GM21786 (cell line): Measurements from ENCODE around the gene IQGAP2.
A peak's percentile ranks its signal among the peaks of the same experiment; 100 is the strongest.
"Not testable (repeated sequence)": the region's sequence is repeated elsewhere in the genome, so short reads cannot be mapped to it uniquely, and the experiment has no call there.

Experiments used
- ATAC-seq: cut with Tn5 transposase; IDR thresholded peaks from one replicate; pipeline ENCODE4 v1.9.1; 2021; ENCODE audit not compliant: unreplicated experiment

The IQGAP2 gene, protein sequence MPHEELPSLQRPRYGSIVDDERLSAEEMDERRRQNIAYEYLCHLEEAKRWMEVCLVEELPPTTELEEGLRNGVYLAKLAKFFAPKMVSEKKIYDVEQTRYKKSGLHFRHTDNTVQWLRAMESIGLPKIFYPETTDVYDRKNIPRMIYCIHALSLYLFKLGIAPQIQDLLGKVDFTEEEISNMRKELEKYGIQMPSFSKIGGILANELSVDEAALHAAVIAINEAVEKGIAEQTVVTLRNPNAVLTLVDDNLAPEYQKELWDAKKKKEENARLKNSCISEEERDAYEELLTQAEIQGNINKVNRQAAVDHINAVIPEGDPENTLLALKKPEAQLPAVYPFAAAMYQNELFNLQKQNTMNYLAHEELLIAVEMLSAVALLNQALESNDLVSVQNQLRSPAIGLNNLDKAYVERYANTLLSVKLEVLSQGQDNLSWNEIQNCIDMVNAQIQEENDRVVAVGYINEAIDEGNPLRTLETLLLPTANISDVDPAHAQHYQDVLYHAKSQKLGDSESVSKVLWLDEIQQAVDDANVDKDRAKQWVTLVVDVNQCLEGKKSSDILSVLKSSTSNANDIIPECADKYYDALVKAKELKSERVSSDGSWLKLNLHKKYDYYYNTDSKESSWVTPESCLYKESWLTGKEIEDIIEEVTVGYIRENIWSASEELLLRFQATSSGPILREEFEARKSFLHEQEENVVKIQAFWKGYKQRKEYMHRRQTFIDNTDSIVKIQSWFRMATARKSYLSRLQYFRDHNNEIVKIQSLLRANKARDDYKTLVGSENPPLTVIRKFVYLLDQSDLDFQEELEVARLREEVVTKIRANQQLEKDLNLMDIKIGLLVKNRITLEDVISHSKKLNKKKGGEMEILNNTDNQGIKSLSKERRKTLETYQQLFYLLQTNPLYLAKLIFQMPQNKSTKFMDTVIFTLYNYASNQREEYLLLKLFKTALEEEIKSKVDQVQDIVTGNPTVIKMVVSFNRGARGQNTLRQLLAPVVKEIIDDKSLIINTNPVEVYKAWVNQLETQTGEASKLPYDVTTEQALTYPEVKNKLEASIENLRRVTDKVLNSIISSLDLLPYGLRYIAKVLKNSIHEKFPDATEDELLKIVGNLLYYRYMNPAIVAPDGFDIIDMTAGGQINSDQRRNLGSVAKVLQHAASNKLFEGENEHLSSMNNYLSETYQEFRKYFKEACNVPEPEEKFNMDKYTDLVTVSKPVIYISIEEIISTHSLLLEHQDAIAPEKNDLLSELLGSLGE (N-terminal part only)

DNA sequence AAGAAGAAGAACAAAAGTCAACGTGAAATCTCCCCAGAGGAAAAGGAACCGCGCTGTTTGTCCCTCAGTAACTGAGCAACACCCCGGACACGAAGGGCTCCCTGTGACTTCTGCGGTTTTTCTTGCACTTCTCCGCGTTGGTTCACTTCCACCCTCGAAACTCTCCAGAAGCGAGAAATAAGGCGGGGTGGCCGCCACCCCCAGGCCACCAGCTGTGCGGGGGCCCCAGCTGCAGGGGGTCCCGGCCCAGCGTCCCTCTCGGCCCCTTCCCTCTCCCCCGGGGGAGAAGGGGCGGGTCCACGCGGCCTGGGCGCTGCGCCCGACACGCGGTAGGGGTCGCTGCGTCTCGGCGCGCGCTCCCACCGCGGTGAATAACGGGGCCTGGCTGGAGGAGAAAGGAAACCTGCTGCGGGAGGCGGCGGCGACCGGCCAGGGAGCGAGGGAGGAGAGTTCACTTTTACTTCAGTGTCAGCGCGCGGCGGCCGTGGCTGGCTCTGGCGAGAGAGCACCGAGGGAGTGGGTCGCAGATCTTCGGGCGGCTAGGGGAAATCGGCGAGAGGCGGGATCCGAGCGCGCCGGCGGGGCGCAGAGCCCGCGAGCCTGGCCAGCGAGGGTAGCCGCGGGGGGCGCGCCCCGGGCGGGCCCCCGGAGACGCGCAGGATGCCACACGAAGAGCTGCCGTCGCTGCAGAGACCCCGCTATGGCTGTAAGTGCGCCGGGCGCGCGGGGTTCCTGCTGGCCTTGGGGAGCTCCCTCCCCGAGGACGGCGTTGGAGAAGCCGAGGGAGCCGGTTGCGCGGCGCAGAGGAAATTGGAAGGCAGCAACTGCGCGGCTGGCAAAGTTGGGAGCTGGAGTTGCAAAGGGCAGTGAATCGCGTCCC is at the start of gene IQGAP2:
TSS of gene IQGAP2 (plus strand) at position 400 of the 880 bp plus-strand sequence. CDS start at position 661, 261 bp downstream.
- peak; percentile 37 for ATAC-seq

DNA sequence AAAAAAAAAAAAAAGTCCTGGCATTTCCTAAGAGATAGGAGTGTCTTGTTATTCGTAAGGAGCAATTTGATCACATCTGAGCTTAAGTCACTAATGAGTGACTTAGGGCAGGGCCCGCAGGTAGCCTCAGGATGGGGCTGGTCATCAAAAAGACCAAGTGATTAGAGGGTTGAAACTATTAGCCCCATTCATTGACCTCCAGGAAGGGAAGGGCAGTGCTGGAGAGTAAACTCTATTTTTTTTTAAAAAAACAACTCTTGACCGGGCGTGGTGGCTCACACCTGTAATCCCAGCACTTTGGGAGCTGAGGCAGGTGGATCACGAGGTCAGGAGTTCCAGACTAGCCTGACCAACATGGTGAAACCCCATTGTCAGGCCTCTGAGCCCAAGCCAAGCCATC is 46.2 kb upstream of the IQGAP2 start:
- ATAC-seq: no peak

DNA sequence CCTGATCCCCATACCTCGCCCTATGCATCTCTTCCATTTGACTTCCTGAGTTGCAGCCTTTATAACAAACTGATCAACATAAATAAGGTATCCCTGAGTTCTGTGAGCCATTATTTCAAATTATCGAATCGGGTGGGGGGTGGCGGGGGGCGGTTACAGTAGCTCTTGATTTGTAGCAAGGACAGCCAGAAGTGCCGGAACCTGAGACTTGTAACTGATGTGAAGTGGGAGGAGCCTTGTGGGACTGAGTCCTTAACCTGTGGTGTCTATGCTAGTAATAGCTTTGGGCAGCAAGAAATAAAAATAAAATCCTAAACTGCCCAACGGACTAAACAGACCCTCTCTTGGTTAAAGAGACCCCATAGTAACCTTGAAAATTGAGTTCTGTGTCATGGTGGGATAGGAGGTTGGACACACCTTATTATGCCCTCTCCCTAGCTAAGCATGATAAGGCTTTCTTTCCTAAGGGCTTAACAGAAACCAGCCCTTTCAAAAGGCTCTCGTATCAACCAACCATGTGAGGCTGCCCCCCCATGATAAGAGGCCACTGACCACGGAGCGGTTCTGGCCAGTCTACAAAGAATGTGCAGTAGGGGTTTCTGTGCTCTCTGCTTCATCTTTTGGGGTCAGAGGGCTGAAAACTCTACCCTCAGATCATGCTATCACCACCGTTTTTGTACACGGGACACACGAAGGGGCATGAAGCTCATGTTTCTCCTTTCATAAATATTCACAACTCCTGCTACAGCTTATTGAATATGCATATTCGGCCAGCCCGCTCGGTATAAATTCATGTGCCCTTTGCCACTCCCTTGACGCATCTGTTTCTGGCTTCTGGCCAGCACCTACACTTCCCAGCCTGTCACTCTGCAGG is 39.5 kb upstream of the IQGAP2 start:
- no peak for ATAC-seq

DNA sequence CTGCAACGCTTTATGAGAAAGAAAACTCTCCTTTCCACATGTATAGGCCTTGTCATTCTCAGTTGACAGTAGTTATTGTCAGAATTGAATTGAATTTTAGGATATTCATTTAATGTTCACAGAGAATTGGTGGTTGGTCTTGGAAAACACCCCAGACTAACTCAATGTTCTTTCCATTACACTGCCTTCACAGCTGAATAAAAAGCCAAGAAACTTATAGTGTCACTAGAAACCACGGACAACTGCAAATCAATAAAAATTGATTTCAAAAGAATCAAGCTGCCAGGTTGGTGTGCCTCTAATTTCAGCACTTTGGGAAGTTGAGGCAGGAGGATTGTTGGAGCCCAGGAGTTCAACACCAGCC is 38.9 kb upstream of the IQGAP2 start:
- ATAC-seq: no peak

DNA sequence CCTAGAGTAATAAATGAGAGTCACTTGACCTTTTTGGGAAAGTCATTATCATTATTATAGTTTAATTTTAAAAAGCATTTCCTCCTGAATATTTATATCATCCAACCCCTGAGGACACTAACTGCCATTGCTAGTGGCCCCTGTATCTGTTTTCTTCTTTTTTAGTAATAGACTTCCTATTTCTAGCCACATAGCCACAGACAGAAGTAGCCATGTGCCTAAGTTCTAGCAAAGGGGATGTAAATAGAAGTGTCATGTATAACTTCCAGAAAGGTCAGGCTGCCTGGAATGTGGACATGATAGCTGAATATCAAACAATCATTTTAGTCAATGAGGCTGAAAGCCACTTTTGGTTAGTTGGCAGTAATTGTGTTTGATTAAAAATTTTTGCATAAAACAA is 37.5 kb upstream of the IQGAP2 start:
- no peak for ATAC-seq

DNA sequence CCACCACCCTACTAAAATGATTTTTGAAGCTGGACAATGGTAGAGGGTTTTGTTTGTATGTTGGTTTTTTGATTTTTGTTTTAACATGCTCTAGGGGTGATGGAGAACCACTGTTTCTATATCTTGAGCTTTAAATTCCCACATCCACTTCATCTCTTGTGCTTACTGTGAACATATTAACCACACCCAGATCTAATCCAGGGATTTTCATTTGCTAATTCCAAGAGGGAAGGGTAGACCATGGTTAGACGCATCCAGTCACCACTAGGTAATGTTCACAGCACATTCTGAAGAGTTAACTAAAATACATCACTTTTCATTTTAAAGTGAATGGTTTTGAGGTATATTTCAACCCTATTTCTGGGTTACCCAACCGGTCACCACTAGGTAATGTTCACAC is 36.5 kb upstream of the IQGAP2 start:
- no peak for ATAC-seq

DNA sequence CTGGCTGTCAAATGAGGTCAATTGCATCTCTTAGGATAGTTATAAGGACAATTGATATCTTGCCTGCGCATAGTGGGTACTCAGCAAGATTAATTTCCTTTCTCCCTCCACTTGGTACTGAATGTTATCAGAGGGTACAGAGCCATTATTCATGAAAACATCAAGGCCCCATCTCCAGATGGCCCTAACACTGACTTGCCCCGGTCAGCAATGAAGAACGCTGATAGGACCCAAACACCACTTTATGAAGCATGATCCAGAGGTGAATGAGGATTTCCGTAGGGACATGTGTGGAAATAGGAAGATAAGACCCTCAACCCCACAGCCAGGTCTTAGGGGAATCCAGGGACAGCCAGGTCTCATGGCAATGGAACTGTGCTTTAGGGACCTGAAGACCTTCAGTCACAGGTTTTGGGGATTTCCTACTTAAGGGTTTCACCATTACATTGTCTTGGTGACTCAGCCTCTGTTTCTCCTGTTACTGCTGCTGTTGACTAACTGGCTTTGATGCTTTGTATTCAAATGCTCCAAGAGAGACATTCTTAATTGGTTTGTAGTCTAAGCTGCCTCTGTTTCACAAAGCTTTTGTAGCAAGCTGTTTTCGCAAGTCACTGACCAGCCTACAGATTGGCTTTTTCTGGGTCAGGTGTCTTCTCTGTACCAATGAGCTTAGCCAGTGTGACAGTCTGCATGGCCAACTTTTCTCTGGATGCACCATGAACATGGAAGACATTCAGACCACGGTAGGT is 35.3 kb upstream of the IQGAP2 start:
- ATAC-seq: peak; percentile 60

DNA sequence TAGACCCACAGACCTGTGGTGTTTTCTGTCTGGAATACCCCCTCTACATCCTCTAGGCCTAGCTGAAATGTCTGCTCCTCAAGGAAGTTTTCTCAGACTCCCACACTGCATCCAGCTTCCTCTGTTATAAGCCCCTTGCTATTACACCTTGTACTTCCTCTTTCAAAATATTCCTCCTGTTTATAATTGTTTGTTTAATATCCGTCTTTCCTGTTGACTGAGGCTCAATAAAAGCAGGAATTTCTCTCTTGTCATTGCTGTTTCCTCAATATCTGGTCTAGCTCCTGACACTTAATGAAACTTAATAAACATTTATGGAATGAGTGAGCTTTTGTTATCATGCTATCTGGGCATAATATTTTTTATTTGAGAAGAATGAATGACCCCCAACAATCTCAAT is 34.1 kb upstream of the IQGAP2 start:
- ATAC-seq: no peak

DNA sequence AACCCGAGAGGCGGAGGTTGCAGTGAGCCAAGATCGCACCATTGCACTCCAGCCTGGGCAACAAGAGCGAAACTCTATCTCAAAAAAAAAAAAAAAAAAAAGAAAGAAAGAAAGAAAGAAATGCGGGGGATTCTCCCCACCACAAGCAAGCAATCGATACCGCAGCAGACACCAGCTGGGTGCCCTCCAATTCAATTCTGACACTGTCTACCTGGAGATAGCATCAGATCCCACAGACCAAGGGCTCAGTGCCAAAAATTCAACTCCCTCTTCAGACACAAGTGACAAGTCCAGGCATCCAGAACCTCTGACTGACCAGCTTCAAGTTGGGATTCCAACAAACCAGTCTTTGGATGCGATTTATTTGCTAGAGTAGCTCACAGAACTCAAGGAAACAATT is 33.4 kb upstream of the IQGAP2 start:
- ATAC-seq: not testable (repeated sequence)

DNA sequence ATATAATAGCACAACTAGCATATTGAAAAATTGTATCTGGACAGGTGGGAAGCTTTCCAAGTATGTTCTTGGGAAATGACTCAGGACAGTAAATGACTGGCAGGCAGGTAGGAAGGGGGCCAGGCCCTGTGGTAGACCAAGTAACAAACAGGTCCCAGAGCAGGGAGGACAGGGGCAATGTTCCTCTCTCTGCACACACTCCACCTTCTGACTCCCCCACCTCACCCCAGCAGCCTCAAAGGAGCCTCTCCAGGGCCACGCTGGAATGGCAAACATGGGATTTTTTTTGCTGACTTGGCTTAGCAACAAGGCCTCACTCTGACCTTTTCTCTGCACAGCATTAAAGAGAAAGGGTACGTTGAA is 31.1 kb upstream of the IQGAP2 start:
- ATAC-seq: no peak

DNA sequence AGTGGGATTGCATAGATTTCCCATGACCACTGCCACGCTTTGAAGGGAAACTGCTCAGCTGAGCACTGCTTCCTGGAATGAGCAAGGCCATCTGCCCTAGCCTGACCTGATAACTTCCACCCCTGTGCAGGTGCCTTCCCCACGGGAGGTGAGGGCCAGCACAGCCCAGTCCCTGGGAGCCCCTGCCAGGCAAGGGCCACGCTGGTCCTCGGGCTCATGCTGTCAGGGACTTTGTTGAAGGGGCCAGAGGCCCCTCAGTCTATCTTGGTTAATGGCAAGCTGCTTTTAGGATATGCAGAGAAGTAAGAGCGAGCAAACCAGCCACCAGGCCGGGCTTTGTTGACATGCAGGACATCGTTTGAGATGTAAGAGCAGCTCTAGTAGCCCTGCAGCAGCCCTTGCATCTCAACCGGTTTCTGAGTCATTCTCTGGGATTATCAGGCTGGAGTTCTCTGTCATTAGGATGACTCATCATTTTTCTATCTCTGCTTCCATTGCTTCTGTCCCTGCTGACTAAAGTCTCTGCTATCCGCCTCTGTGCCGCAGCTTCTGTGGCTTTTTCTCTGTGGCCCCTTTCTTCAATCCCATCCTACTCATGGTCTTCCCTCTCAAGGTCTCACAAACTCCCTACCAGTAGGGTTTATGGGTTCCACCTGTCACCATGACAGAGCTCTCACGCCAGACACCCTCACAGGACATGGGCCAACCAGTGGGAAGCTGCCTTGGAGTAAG is 30.6 kb upstream of the IQGAP2 start:
- ATAC-seq: no peak

DNA sequence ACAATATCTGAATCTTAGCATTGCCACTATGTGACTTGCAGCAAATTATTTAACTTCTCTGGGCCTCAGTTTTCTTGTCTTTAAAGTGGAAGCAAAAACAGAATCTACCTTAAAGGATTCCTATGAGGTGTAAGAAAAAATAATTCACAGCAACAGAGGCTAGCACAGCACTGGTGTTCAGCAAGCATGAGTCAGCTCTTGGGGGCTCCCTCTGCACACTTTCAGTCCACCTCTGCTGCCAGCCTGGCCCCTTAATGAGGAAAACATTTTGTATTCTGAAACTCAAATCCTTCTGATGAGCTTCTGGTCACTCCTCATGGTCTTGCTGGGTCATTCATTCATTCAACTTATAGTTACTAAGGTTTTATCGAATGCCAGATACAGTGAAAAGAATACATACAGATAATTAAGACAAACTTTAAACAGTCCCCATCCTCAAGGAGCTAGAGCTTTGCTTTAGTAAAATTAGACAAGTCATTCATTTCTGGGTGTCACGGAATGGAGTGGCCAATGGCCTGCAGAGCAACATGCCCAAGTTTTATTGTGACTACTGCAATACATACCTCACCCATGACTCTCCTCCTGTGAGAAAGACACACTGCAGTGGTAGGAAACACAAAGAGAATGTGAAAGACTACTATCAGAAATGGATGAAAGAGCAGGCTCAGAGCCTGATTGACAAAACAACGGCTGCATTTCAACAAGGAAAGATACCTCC is 26.8 kb upstream of the IQGAP2 start:
- no peak for ATAC-seq

DNA sequence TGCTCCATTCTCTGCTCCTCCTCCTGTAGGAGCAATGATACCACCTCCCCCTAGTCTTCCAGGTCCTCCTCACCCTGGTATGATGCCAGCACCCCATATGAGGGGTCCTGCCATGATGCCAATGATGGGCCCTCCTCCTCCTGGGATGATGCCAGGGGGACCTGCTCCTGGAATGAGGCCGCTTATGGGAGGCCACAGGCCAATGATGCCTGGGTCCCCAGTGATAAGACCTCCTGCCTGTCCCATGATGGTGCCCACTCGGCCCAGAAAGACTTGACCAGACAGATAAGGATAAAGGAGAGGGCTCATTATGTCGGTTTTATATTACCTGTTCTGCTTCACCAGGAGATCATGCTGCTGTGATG is 26.2 kb upstream of the IQGAP2 start:
- no peak for ATAC-seq

DNA sequence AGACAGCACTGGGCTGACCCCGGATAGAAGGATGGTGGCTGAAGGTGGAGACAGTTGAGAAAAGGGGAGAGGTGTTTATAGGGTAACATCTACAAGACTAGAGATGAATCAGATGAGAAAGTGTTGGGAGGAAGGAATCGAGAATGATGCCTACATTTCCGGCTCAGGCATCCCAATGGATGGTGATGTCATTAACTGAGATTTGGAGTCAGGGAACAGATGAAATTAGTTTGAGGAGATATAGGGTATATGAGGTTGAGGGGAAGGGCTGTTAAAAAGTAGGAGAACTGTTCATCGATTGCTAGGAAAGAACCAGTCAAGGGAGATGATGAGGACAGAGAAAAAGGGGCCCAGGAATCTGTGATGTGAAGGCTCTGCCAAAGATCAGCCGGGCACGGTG is 24.7 kb upstream of the IQGAP2 start:
- no peak for ATAC-seq

DNA sequence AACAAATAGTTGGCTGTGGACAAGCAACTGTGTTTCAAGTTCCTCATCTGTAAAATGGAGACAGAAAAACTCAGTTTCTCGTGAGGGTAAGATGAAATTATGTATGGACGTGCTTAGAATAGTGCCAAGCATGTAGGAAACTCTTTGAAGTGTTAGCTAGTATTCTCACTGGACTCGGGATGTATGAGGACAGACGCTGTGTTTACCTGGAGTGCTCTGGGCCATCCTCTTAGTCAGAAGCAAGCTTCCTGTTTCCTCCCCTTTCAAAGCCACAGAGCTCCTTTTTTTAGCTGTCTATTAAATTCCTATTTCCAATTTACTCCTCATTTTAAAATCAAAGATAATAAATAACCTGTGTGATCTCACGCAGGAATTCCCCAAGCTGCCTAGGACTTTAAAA is 23.8 kb upstream of the IQGAP2 start:
- no peak for ATAC-seq

DNA sequence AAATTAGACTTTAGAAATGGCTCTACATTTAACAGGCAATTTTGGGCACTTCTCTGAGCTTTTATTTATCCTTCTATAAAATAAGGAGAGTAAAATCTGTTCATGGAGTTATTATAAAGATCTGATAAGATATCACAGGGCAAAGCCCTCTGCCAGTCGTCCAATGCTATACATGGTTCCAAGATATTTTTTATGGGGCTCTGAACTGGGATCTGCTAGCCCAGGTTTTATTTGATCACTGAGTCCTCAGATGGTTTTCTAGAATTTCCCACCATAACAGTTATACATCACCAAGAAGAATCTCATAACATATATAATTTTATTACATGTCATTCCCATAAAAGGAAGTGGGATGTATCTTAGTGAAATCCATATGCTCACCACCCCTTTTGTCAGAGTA is 23.2 kb upstream of the IQGAP2 start:
- no peak for ATAC-seq

DNA sequence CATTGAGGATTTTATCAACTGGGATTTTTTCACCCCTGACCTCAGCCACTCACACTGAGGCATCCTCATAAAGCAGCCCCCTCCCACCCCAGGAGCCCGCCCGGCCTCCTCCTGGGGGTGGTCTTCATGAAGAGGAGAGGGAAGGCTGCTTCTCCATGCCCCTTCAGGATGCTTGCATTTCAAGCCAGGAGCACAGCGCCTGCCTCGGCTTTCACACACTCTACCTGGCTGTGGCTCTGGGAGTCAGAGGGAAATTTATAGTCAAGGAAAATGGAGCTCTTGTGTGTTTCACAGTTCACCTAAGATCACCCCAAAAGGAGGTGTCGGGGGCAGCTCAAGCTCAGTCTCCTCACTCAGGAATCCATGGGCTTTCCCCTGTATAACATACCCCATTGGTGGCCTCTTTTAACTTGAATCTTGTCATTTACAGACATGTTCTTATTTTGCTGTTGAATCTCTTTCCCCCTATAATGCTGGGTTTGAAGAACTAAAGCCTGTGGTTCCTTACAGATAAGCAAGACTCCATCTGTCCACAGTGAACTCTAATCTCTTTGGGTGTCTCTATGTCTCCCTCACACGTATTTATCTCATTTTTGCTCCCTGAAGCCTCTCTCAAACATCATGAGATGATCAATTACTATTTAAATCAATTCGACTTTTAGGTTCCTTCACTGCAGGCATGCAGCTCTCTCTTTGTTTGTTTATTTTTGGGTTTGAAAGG is 22.6 kb upstream of the IQGAP2 start:
- ATAC-seq: no peak
